ENCODE measurements around the gene RDH5.

Gene RDH5

DNA sequence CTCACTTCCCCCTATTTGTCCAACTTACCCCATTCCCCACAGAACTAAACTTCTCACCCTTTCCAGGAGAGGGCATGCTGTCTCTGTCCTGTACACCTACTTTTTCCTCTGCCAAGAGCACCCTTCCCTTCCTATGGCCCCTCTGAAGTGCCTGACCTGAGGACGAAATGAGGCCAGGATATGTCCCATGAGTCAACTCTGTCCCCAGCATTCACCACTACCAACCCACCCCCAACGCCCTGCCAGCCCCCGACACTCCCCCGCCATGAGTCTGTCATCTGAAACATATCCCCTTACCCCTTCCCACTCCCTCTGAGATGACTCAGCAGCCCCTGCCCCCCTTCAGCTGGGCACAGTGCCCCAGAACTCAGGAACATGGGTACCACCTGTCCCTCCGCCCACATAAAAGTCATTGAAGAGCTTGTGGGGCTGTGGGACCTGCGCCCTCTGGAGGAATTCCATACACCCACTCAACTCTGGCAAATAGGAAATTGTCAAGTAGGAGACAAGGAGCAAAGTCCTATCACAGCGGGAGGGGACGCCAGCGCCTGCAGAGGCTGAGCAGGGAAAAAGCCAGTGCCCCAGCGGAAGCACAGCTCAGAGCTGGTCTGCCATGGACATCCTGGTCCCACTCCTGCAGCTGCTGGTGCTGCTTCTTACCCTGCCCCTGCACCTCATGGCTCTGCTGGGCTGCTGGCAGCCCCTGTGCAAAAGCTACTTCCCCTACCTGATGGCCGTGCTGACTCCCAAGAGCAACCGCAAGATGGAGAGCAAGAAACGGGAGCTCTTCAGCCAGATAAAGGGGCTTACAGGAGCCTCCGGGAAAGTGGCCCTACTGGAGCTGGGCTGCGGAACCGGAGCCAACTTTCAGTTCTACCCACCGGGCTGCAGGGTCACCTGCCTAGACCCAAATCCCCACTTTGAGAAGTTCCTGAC, 38.8 kb upstream of the RDH5 start:
- peak; percentile 77 for DNase-seq (ENCODE audit: extremely low spot score)
- ChIA-PET CTCF (interaction anchor here (0.6 to 1.4 kb wide), 14 partner anchors 10 to 266 kb away, joined by 3 to 9 read pairs (median 4); partner anchors contain the start of gene RDH5), POLR2A (interaction anchor here (0.6 to 1.6 kb wide), 11 partner anchors 13 to 136 kb away, joined by 3 to 8 read pairs (median 4); partner anchors contain the start of genes BLOC1S1, CD63, ITGA7 and ORMDL2)
- TF ChIP-seq L3MBTL2 (conservative IDR thresholded peaks at IDR 0.05) (0 out of 2 replicates have a peak, but pooled peaks have one; percentile 37), SP1 (IDR thresholded peaks at IDR 0.05) (no peak), NFRKB (IDR thresholded peaks at IDR 0.05) (no peak), ELF4 (IDR thresholded peaks at IDR 0.05) (no peak), PKNOX1 (IDR thresholded peaks at IDR 0.05) (no peak)

- TF ChIP-seq LEF1 (IDR thresholded peaks at IDR 0.05; ENCODE audit: borderline replicate concordance) (no peak), FOXK2 (IDR thresholded peaks at IDR 0.05) (no peak), PKNOX1 (IDR thresholded peaks at IDR 0.05) (no peak), FOXM1 (IDR thresholded peaks at IDR 0.05; ENCODE audit: borderline replicate concordance) (no peak), ZNF384 (IDR thresholded peaks at IDR 0.05) (no peak)
- ChIA-PET POLR2A (interaction anchor here (0.8 to 1.6 kb wide), 9 partner anchors 12 to 135 kb away, joined by 3 to 8 read pairs (median 4); partner anchors contain the start of genes BLOC1S1, ITGA7, ORMDL2 and RDH5), CTCF (interaction anchor here (0.6 to 1.4 kb wide), 12 partner anchors 10 to 265 kb away, joined by 3 to 9 read pairs (median 6); partner anchors contain the start of gene RDH5)
- DNase-seq (ENCODE audit: extremely low spot score), result no peak
Observed at GRCh38 chr12:55682087-55682796, 38.0 kb upstream of the RDH5 start.

GRCh38 chr12:55683676-55684075, 36.5 kb upstream of the RDH5 start:
- POLR2A ChIA-PET, result interaction anchor here (1.6 kb wide), 1 partner anchor 23 kb away, joined by 4 read pairs; no protein-coding TSS in a partner anchor
- CTCF ChIA-PET, result no interaction called here
- no peak for DNase-seq (ENCODE audit: extremely low spot score)
- TF ChIP-seq BHLHE40 (IDR thresholded peaks at IDR 0.05; ENCODE audit: borderline replicate concordance) (no peak), L3MBTL2 (conservative IDR thresholded peaks at IDR 0.05) (no peak), HDGF (IDR thresholded peaks at IDR 0.05; ENCODE audit: borderline replicate concordance) (no peak), SP1 (IDR thresholded peaks at IDR 0.05) (no peak), FOXK2 (IDR thresholded peaks at IDR 0.05) (no peak)

DNA sequence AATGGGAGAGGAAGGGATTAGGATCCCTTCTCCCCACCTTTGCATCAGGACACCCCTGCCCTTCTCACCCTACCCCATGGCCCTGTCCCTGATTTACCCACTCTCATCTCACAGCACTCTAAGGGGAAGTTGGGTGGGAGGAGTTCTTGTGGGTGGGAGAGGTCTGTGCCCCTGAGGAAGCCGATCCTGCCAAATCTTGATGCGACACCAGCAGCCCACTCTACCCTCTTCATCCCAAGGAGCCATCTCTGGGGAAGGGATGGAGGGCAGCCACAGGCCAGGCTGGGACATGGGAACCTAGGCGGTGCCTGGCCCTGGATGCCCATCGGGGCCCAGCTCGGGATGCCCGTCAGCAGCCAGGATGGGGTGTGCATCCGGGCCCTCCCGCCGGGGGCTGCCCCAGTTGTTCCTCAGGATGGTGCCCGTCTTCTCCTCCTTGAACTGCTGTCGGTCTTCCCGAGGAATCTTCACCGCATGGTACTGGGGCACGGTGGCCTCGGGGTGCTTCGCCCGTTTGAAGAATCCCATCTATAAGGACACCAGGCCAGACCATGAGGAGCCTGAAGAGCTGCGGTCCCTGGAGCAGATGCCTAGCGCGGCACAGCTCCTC, 35.3 kb upstream of the RDH5 start:
- POLR2A ChIA-PET, result interaction anchor here (1.6 kb wide), 1 partner anchor 22 kb away, joined by 4 read pairs; no protein-coding TSS in a partner anchor
- DNase-seq (ENCODE audit: extremely low spot score), result no peak
- no peak for TF ChIP-seq FOXM1 (IDR thresholded peaks at IDR 0.05; ENCODE audit: borderline replicate concordance)
- TF ChIP-seq L3MBTL2 (conservative IDR thresholded peaks at IDR 0.05), result no peak
- TF ChIP-seq ARNT (IDR thresholded peaks at IDR 0.05), result no peak
- no peak for TF ChIP-seq PKNOX1 (IDR thresholded peaks at IDR 0.05)
- TF ChIP-seq TARDBP (IDR thresholded peaks at IDR 0.05), result no peak
- no peak for TF ChIP-seq FOXA1 (IDR thresholded peaks at IDR 0.05)
- no peak for TF ChIP-seq NFRKB (IDR thresholded peaks at IDR 0.05)
- TF ChIP-seq CTBP1 (IDR thresholded peaks at IDR 0.05; ENCODE audit: borderline replicate concordance), result no peak
- TF ChIP-seq SUZ12 (IDR thresholded peaks at IDR 0.05), result no peak
- TF ChIP-seq HDGF (IDR thresholded peaks at IDR 0.05; ENCODE audit: borderline replicate concordance), result no peak
- no peak for TF ChIP-seq BHLHE40 (IDR thresholded peaks at IDR 0.05; ENCODE audit: borderline replicate concordance)
- TF ChIP-seq LEF1 (IDR thresholded peaks at IDR 0.05; ENCODE audit: borderline replicate concordance), result no peak
- no peak for TF ChIP-seq SP1 (IDR thresholded peaks at IDR 0.05)
- no peak for TF ChIP-seq ELF4 (IDR thresholded peaks at IDR 0.05)
- TF ChIP-seq ZNF384 (IDR thresholded peaks at IDR 0.05), result no peak
- no peak for TF ChIP-seq FOXK2 (IDR thresholded peaks at IDR 0.05)
- CTCF ChIA-PET, result no interaction called here

DNA sequence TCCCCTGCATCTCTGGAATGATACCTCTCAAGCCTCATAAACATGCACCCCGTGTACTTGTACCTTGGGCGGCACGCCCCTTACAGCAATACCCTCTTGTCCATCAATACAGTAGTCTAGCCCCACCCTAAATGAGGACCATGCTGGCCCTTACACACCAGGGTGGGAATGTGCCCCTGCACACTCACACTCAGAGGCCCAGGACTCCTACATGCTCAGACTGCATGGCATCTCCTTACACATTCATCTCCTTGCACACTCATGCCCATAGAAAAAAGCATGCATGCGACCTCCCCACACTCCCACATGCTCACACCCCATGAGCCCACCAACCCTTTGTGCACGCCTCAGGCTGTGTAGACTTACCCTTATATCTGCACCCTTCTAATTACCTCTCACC, 34.5 kb upstream of the RDH5 start:
- CTCF ChIA-PET, result no interaction called here
- POLR2A ChIA-PET, result no interaction called here
- no peak for TF ChIP-seq PKNOX1 (IDR thresholded peaks at IDR 0.05)
- TF ChIP-seq LEF1 (IDR thresholded peaks at IDR 0.05; ENCODE audit: borderline replicate concordance), result no peak
- TF ChIP-seq ARNT (IDR thresholded peaks at IDR 0.05), result no peak
- TF ChIP-seq SUZ12 (IDR thresholded peaks at IDR 0.05), result no peak
- TF ChIP-seq BHLHE40 (IDR thresholded peaks at IDR 0.05; ENCODE audit: borderline replicate concordance), result no peak
- no peak for TF ChIP-seq L3MBTL2 (conservative IDR thresholded peaks at IDR 0.05)
- TF ChIP-seq FOXA1 (IDR thresholded peaks at IDR 0.05), result no peak
- no peak for TF ChIP-seq ELF4 (IDR thresholded peaks at IDR 0.05)
- DNase-seq (ENCODE audit: extremely low spot score), result no peak

All from HEK293T (cell line).